Gastrocnemius medialis (tissue), 4 donors: ENCODE data around the gene ADAMTSL2. TPM values are rescaled to one million over a fixed set of nuclear protein-coding genes. Genes with fewer than 3 reads are reported as not detected.

Source experiments
- ATAC-seq, 2 donors: fragments of 150-250 bp; one replicate each; pipeline ENCODE4 v1.9.1; 2016
- DNase-seq, 2 donors: peaks; one replicate each; pipeline ENCODE4 v3.0.0-alpha.2; 2019
- H3K27ac ChIP-seq, 4 donors: fragments of 200-600 bp; sonication (generic); 1 replicate in 1 of 4; 2 replicates in 3 of 4; pipeline ENCODE4 v1.5.1; 2016 to 2018; ENCODE audit warnings: mild to moderate bottlenecking in 2 of 4, moderate library complexity in 1 of 4
- H3K27me3 ChIP-seq, 3 donors: fragments of 200-600 bp; sonication (generic) in 2 of 3; 1 replicate in 1 of 3; 2 replicates in 2 of 3; pipeline versions ENCODE4 v1.5.1 to v1.6.0; 2016 to 2019; ENCODE audit warnings: mild to moderate bottlenecking in 1 of 3, moderate library complexity in 1 of 3
- H3K36me3 ChIP-seq, 2 donors: fragments of 200-600 bp; sonication (generic) in 1 of 2; one replicate each; pipeline ENCODE4 v1.5.1; 2017 to 2018
- H3K4me1 ChIP-seq, 2 donors: fragments of 200-600 bp; sonication (generic) in 1 of 2; one replicate each; pipeline ENCODE4 v1.5.1; 2016 to 2017; ENCODE audit warnings: mild to moderate bottlenecking in 2 of 2
- H3K4me3 ChIP-seq, 4 donors: fragments of 200-600 bp; sonication (generic) in 3 of 4; 1 replicate in 1 of 4; 2 replicates in 3 of 4; pipeline ENCODE4 v1.5.1; 2016 to 2019; ENCODE audit warnings: mild to moderate bottlenecking in 2 of 4
- H3K9me3 ChIP-seq, 3 donors: fragments of 200-600 bp; sonication (generic) in 2 of 3; 1 replicate in 1 of 3; 2 replicates in 2 of 3; pipeline ENCODE4 v1.5.1; 2016 to 2019
- POLR2A ChIP-seq, 2 donors: fragments of 450-650 bp; IDR thresholded peaks; one replicate each; pipeline ENCODE4 v1.6.1; 2017; ENCODE audit warnings: antibody characterized with exemption in 2 of 2, mild to moderate bottlenecking in 2 of 2, moderate library complexity in 2 of 2
- in situ Hi-C, 4 donors: fragments of 200-750 bp; cut with MboI; loops; one replicate each; pipeline versions ENCODE4 v1.15.0 to v1.8.0; 2017; ENCODE audit warnings: low sequenced_read_pairs in 4 of 4
- intact Hi-C: fragments of 100-400 bp; cut with DNase I; formaldehyde crosslinking; loops from one replicate; pipeline ENCODE4 v1.15.1; 2023; ENCODE audit warnings: low total_unique reads
- total RNA-seq, 4 donors: library from RNA; depleted of rRNA; stranded (reverse); fragments of >200 nt; gene quantifications; one replicate each; pipeline versions ENCODE4 v1.1.0 to v1.2.3, GENCODE V29; 2016
- TF ChIP-seq, protein P1 (sequence below), 5 experiments: fragments of 450-650 bp in 3 of 5; fragments of 200-600 bp in 2 of 5; sonication (generic) in 2 of 5; IDR thresholded peaks in 4 of 5; conservative IDR thresholded peaks in 1 of 5; 1 replicate in 4 of 5; 2 replicates in 1 of 5; pipeline ENCODE4 v1.5.1; 2016 to 2019; ENCODE audit warnings: antibody characterized with exemption in 5 of 5, mild to moderate bottlenecking in 3 of 5, moderate library complexity in 3 of 5

ADAMTSL2 gene
- total RNA-seq, 4 donors from 2014 or later, result 0.10 to 1.8 (median 0.44) TPM

DNA sequence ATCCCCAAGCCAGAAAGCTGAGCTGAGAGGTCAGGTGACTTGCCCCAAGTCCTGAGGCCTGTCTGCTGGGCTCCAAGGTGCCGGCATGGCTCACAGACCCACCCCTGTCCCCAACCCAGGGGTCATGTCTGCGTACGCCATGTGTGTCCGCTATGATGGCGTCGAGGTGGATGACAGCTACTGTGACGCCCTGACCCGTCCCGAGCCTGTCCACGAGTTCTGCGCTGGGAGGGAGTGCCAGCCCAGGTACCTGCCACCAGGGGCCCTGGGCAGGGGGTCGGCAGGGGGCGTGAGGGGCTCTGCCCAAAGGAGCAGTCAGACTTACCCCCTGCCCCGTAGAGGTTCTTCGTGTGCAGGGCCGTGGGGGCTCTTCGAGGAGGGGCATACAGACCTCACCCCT, 32.3 kb downstream of the ADAMTSL2 start:
- DNase-seq, result no peak
- in situ Hi-C loops (no loop called here), intact Hi-C loops (no loop called here)
- H3K27me3 ChIP-seq, result peaks cover 6 to 14% (median 9%) of the 10 kb centered on the region in 3 donors
- H3K9me3 ChIP-seq, result no peaks in the 10 kb centered on the region
- no peaks in the 10 kb centered on the region for H3K36me3 ChIP-seq
- no peak overlapping the region for H3K4me3 ChIP-seq
- TF ChIP-seq, protein P1, sequence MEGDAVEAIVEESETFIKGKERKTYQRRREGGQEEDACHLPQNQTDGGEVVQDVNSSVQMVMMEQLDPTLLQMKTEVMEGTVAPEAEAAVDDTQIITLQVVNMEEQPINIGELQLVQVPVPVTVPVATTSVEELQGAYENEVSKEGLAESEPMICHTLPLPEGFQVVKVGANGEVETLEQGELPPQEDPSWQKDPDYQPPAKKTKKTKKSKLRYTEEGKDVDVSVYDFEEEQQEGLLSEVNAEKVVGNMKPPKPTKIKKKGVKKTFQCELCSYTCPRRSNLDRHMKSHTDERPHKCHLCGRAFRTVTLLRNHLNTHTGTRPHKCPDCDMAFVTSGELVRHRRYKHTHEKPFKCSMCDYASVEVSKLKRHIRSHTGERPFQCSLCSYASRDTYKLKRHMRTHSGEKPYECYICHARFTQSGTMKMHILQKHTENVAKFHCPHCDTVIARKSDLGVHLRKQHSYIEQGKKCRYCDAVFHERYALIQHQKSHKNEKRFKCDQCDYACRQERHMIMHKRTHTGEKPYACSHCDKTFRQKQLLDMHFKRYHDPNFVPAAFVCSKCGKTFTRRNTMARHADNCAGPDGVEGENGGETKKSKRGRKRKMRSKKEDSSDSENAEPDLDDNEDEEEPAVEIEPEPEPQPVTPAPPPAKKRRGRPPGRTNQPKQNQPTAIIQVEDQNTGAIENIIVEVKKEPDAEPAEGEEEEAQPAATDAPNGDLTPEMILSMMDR (IDR thresholded peaks at IDR 0.05 in 4 of 5, conservative IDR thresholded peaks at IDR 0.05 in 1 of 5), result no peak
- no peak for TF ChIP-seq POLR2A (IDR thresholded peaks at IDR 0.05)
- no peak for ATAC-seq
- H3K27ac ChIP-seq, result no peak overlapping the region
- H3K4me1 ChIP-seq, result no peaks in the 10 kb centered on the region

DNA sequence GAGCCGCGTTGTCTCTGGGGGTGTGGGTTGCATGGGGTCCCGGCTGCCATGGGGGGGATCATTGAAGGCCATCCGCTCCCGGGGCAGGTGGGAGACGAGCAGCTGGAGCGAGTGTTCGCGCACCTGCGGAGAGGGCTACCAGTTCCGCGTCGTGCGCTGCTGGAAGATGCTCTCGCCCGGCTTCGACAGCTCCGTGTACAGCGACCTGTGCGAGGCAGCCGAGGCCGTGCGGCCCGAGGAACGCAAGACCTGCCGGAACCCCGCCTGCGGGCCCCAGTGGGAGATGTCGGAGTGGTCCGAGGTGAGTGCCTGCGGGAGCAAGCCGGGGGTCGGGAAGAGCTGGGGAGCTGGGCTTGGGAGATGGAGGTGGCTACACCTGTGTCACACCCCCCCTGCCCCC, 33.7 kb downstream of the ADAMTSL2 start:
- H3K27ac ChIP-seq, result no peak overlapping the region
- no peaks in the 10 kb centered on the region for H3K36me3 ChIP-seq
- in situ Hi-C loops, result no loop called here
- TF ChIP-seq, protein P1 (IDR thresholded peaks at IDR 0.05 in 4 of 5, conservative IDR thresholded peaks at IDR 0.05 in 1 of 5), result no peak
- no peak for TF ChIP-seq POLR2A (IDR thresholded peaks at IDR 0.05)
- no peak for ATAC-seq
- no peaks in the 10 kb centered on the region for H3K4me1 ChIP-seq
- H3K9me3 ChIP-seq, result no peaks in the 10 kb centered on the region
- intact Hi-C loops, result no loop called here
- peaks cover 6 to 21% (median 14%) of the 10 kb centered on the region in 3 donors for H3K27me3 ChIP-seq
- no peak overlapping the region for H3K4me3 ChIP-seq
- no peak for DNase-seq

DNA sequence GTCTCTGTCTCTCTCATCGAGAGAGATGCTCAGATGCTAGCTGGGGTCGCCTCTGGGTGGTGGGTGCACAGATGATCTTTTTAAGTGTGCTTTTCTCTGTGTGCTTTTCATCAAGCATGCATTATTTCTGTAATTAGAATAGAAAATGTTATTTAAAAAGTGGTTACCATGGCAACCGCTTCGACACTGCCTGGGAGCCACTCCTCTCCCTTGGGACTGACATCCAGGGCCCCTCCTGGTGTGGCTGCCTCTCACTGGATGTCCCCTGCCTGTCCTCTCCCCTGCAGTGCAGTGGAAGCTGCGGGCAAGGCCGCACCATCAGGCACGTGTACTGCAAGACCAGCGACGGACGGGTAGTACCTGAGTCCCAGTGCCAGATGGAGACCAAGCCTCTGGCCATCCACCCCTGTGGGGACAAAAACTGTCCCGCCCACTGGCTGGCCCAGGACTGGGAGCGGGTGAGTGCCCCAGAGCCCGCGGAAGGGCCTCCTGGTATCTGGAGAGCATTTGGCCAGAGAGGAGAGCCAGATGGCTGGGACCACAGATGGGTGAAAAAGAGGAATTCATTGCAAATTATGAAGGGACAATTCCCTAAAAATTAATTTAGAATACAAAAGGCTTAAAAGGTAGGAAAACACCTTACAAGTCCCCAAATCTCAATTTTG, 34.7 kb downstream of the ADAMTSL2 start:
- no peaks in the 10 kb centered on the region for H3K36me3 ChIP-seq
- intact Hi-C loops (no loop called here), in situ Hi-C loops (no loop called here)
- H3K4me1 ChIP-seq, result no peaks in the 10 kb centered on the region
- no peak for DNase-seq
- H3K9me3 ChIP-seq, result no peaks in the 10 kb centered on the region
- no peak for TF ChIP-seq POLR2A (IDR thresholded peaks at IDR 0.05)
- H3K27me3 ChIP-seq, result peaks cover 3 to 23% (median 22%) of the 10 kb centered on the region in 3 donors
- H3K27ac ChIP-seq, result no peak overlapping the region
- no peak overlapping the region for H3K4me3 ChIP-seq
- no peak for ATAC-seq

DNA sequence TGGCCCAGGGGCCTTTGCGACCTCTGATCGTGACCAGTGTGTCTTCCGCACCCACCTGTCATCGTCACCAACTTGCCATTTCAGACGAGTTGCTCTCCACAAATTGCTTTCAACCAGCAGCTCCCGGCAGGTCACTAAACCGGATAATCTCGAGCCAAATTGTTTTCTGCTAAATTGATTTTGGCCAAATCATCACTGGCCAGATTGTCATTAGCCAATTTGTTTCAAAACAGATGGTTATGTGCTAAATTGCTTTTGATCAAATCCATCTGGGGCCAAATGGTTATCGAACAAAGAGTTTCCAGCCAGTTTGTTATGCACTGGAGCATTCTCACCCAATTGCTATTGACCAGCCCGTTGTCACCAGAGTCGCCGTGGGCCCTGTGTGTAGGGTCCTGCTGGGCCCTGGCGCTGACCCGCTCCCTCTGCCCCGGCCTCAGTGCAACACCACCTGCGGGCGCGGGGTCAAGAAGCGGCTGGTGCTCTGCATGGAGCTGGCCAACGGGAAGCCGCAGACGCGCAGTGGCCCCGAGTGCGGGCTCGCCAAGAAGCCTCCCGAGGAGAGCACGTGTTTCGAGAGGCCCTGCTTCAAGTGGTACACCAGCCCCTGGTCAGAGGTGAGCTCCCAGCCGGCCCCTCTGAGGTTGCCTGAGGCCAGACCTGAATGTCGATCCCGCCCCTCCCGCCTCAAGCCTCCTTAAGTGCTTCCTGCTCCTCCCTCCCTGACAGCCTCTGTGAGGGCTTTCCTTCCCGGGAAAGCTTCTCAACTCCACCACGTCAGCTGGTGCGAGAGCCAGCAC, 35.6 kb downstream of the ADAMTSL2 start:
- Histone ChIP-seq H3K4me1 (no peaks in the 10 kb centered on the region), H3K36me3 (no peaks in the 10 kb centered on the region), H3K9me3 (no peaks in the 10 kb centered on the region), H3K27me3 (peaks cover 3 to 23% (median 22%) of the 10 kb centered on the region in 3 donors), H3K4me3 (no peak overlapping the region), H3K27ac (no peak overlapping the region)
- intact Hi-C loops, result no loop called here
- no peak for TF ChIP-seq POLR2A (IDR thresholded peaks at IDR 0.05)
- TF ChIP-seq, protein P1 (IDR thresholded peaks at IDR 0.05 in 4 of 5, conservative IDR thresholded peaks at IDR 0.05 in 1 of 5), result no peak
- ATAC-seq (no peak), DNase-seq (no peak)
- in situ Hi-C loops, result no loop called here

DNA sequence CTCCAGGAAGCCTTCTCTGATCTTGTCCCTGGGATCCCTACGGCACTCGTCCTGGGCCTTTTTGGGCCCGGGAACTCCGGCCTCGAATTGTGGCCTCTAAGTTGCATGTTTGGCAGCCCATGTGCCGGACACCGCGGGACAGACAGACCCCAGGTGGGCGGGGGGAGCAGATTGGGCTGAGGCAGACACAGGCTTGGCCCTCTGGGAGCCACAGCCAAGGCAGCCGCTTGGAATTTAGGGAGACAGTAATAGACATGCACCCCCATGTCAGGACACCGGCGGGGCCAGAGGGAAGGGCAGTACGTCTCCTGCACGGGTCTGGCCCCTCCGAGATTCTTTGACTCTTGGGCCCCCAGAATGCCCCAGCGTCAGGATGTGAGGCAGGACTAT, 36.2 kb downstream of the ADAMTSL2 start:
- Histone ChIP-seq H3K4me3 (no peak overlapping the region), H3K27me3 (peaks cover 3 to 23% (median 22%) of the 10 kb centered on the region in 3 donors), H3K9me3 (no peaks in the 10 kb centered on the region), H3K4me1 (no peaks in the 10 kb centered on the region), H3K27ac (no peak overlapping the region), H3K36me3 (no peaks in the 10 kb centered on the region)
- intact Hi-C loops, result no loop called here
- DNase-seq, result no peak
- ATAC-seq, result no peak
- TF ChIP-seq POLR2A (IDR thresholded peaks at IDR 0.05), result no peak
- TF ChIP-seq, protein P1 (IDR thresholded peaks at IDR 0.05 in 4 of 5, conservative IDR thresholded peaks at IDR 0.05 in 1 of 5), result no peak
- in situ Hi-C loops, result no loop called here
